HepG2 (cell line): Measurements from ENCODE around the gene CAPG. TPM values are rescaled to one million over a fixed set of nuclear protein-coding genes. Genes with fewer than 3 reads are reported as not detected.

Experiments used
- ATAC-seq: fragments of 200-7000 bp; cut with Tn5 transposase; 3 replicates; pipeline ENCODE4 v1.9.1; 2020; ENCODE audit warnings: mild to moderate bottlenecking, moderate library complexity
- BruUV-seq: library from RNA; stranded (reverse); fragments of 400-500 nt; replicated peaks from 2 replicates; lab custom pipeline; 2021; lab: Mats Ljungman, UMichigan
- CTCF ChIA-PET: fragments of 300-600 bp; formaldehyde crosslinking; extraction: SDS; loops from one replicate; lab custom pipeline; 2021; ENCODE audit warnings: low total read pairs, inconsistent platforms, low intra/inter-chr PET ratio; lab: Yijun Ruan, JAX
- POLR2A ChIA-PET: fragments of 350-600 bp; sonication (Branson Sonifier 250); formaldehyde crosslinking; loops from one replicate; lab custom pipeline; 2020; ENCODE audit warnings: antibody characterized with exemption, inconsistent platforms; lab: Yijun Ruan, JAX
- DNase-seq: peaks from one replicate; pipeline ENCODE4 v3.0.0-alpha.2; 2015; ENCODE audit warnings: low spot score
- FAIRE-seq: peaks from 3 replicates; lab custom pipeline; 2011; peaks lifted over from hg19 to GRCh38; lab: Jason Lieb, UNC
- H2AFZ ChIP-seq: one replicate; pipeline ENCODE4 v1.6.1; 2011; ENCODE audit warnings: low read length, inconsistent platforms
- H3K27ac ChIP-seq: fragments of 300-600 bp; 3 replicates; pipeline ENCODE4 v1.8.0; 2011; ENCODE audit warnings: mixed run types, mild to moderate bottlenecking, mixed read lengths, low read length, inconsistent platforms; ENCODE audit not compliant: insufficient read depth; ENCODE audit errors: extremely low read length
- H3K27me3 ChIP-seq, 2 experiments: fragments of 200-600 bp in 1 of 2; 2 replicates in 1 of 2; 3 replicates in 1 of 2; pipeline versions ENCODE4 v1.6.0 to v1.8.0; 2011; ENCODE audit warnings: low read length in 2 of 2, mild to moderate bottlenecking in 2 of 2, moderate library complexity in 2 of 2, inconsistent platforms in 1 of 2; ENCODE audit not compliant: insufficient read depth in 2 of 2, control insufficient read depth in 1 of 2
- H3K36me3 ChIP-seq, 2 experiments: fragments of 200-600 bp in 1 of 2; replicated peaks in 1 of 2; 2 replicates in 1 of 2; 3 replicates in 1 of 2; pipeline versions ENCODE4 v1.5.1 to v1.8.0; 2011; ENCODE audit warnings: low read length in 2 of 2, inconsistent platforms in 1 of 2; ENCODE audit not compliant: insufficient read depth in 2 of 2, control insufficient read depth in 1 of 2
- H3K4me1 ChIP-seq: 2 replicates; pipeline ENCODE4 v1.5.1; 2012; ENCODE audit warnings: low read length, inconsistent platforms; ENCODE audit not compliant: insufficient read depth
- H3K4me2 ChIP-seq: 2 replicates; pipeline ENCODE4 v1.6.0; 2011; ENCODE audit warnings: low read depth, low read length, inconsistent platforms
- H3K4me3 ChIP-seq, 3 experiments: fragments of 200-600 bp in 1 of 3; sonication (generic), shearing (Covaris generic) in 1 of 3; replicated peaks in 1 of 3; 2 replicates each; pipeline ENCODE4 v1.5.1; 2011 to 2016; ENCODE audit warnings: low read length in 3 of 3, inconsistent platforms in 2 of 3, low read depth in 2 of 3, mild to moderate bottlenecking in 2 of 3, control low read depth in 1 of 3, mixed read lengths in 1 of 3; ENCODE audit not compliant: insufficient read depth in 1 of 3
- H3K79me2 ChIP-seq: one replicate; pipeline ENCODE4 v1.6.1; 2011; ENCODE audit warnings: low read length, inconsistent platforms; ENCODE audit not compliant: insufficient read depth
- H3K9ac ChIP-seq: 2 replicates; pipeline ENCODE4 v1.6.0; 2011; ENCODE audit warnings: mild to moderate bottlenecking, low read depth, low read length, inconsistent platforms; ENCODE audit not compliant: insufficient read depth
- H3K9me3 ChIP-seq: 2 replicates; pipeline ENCODE4 v1.5.1; 2012; ENCODE audit warnings: mild to moderate bottlenecking, low read length
- H4K20me1 ChIP-seq: 2 replicates; pipeline ENCODE4 v1.6.0; 2011; ENCODE audit warnings: inconsistent platforms, mild to moderate bottlenecking, low read length, moderate library complexity; ENCODE audit not compliant: insufficient read depth
- EHMT2 ChIP-seq: fragments of 200-600 bp; sonication (generic); IDR thresholded peaks from 2 replicates; pipeline ENCODE4 v1.7.0; 2017; ENCODE audit warnings: antibody characterized with exemption, low read depth, low read length, borderline replicate concordance
- FOXJ3 ChIP-seq: sonication (generic); formaldehyde crosslinking; IDR thresholded peaks from 2 replicates; pipeline ENCODE4 v1.4.0; 2020; ENCODE audit warnings: missing genetic modification reagents, mild to moderate bottlenecking, borderline replicate concordance
- KDM6A ChIP-seq: IDR thresholded peaks from 2 replicates; pipeline ENCODE4 v1.6.1; 2016; ENCODE audit warnings: low read depth
- NFYB ChIP-seq: sonication (generic); formaldehyde crosslinking; IDR thresholded peaks from 2 replicates; pipeline ENCODE4 v1.4.0; 2020; ENCODE audit warnings: missing genetic modification reagents
- NR2F6 ChIP-seq, 2 experiments: IDR thresholded peaks; 2 replicates each; pipeline ENCODE4 v1.6.1; 2016; ENCODE audit warnings: antibody characterized with exemption in 1 of 2, mild to moderate bottlenecking in 1 of 2
- REXO4 ChIP-seq: sonication (generic); formaldehyde crosslinking; IDR thresholded peaks from 2 replicates; pipeline ENCODE4 v1.8.0; 2022; ENCODE audit warnings: missing genetic modification reagents, mild to moderate bottlenecking, borderline replicate concordance
- SMYD3 ChIP-seq: sonication (generic); formaldehyde crosslinking; IDR thresholded peaks from 2 replicates; pipeline ENCODE4 v1.8.1; 2023; ENCODE audit warnings: mild to moderate bottlenecking, missing genetic modification reagents
- SNRNP70 ChIP-seq: fragments of 200-400 bp; formaldehyde crosslinking; IDR thresholded peaks from 2 replicates; pipeline ENCODE4 v1.6.1; 2017; ENCODE audit warnings: mild to moderate bottlenecking, low read depth, low read length, moderate library complexity
- SPEN ChIP-seq: sonication (generic); formaldehyde crosslinking; IDR thresholded peaks from 2 replicates; pipeline ENCODE4 v1.5.1; 2020; ENCODE audit warnings: low read depth, mild to moderate bottlenecking, missing genetic modification reagents
- U2AF1 ChIP-seq: fragments of 200-400 bp; formaldehyde crosslinking; optimal IDR thresholded peaks from 2 replicates; pipeline ENCODE3; 2017; ENCODE audit warnings: mild to moderate bottlenecking, low read depth, low read length
- YEATS4 ChIP-seq: sonication (generic); formaldehyde crosslinking; IDR thresholded peaks from 2 replicates; pipeline ENCODE4 v1.4.0; 2020; ENCODE audit warnings: missing genetic modification reagents, borderline replicate concordance
- ZMAT5 ChIP-seq: sonication (generic); formaldehyde crosslinking; IDR thresholded peaks from 2 replicates; pipeline ENCODE4 v1.5.0; 2020; ENCODE audit warnings: mild to moderate bottlenecking, low read depth, missing genetic modification reagents, borderline replicate concordance
- ZNF430 ChIP-seq: sonication (generic); formaldehyde crosslinking; IDR thresholded peaks from 2 replicates; pipeline ENCODE4 v1.9.0; 2021; ENCODE audit warnings: mild to moderate bottlenecking, missing genetic modification reagents
- ZNF605 ChIP-seq: sonication (generic); formaldehyde crosslinking; IDR thresholded peaks from 2 replicates; pipeline ENCODE4 v1.8.0; 2022; ENCODE audit warnings: mild to moderate bottlenecking, missing genetic modification reagents
- ZNF792 ChIP-seq: IDR thresholded peaks from 2 replicates; pipeline ENCODE4 v1.6.1; 2016
- WGBS: methylation state at CpG from one replicate; pipeline ENCODE4 v1.1.6; 2017; ENCODE audit warnings: low lambda C conversion rate; 5-methylcytosine and 5-hydroxymethylcytosine counted together
- in situ Hi-C: cut with HindIII; loops from 2 replicates; pipeline ENCODE4 v1.10.0; 2017; ENCODE audit warnings: low pct_unique_long_range_greater_than_20kb; ENCODE audit not compliant: extremely low pct_ligation_motif_present
- intact Hi-C: fragments of 100-400 bp; cut with micrococcal nuclease; formaldehyde crosslinking; loops from one replicate; pipeline ENCODE4 v1.10.0; 2022; ENCODE audit not compliant: unreplicated experiment
- polyA plus RNA-seq, 8 experiments: library from polyadenylated mRNA; depleted of rRNA in 3 of 8; stranded (reverse) in 7 of 8; unstranded in 1 of 8; fragments of >200 nt; fragmentation: Illumina TruSeq in 4 of 8; extraction: Trizol in 4 of 8; gene quantifications; 2 replicates each; pipeline versions ENCODE4 v1.2.1 to v1.2.3, GENCODE V29; 2011 to 2016; ENCODE audit warnings: low read depth in 4 of 8, missing spikeins in 1 of 8, mixed read lengths in 1 of 8; ENCODE audit not compliant: insufficient read depth in 1 of 8
- total RNA-seq, 5 experiments: library from RNA; depleted of rRNA; stranded (reverse); fragments of >200 nt; fragmentation: Illumina TruSeq; extraction: Trizol; gene quantifications; 2 replicates each; pipeline ENCODE4 v1.2.3, GENCODE V29; 2016; ENCODE audit warnings: low read depth in 1 of 5
- TF ChIP-seq, protein P1 (sequence below): sonication (generic); formaldehyde crosslinking; conservative IDR thresholded peaks from 2 replicates; pipeline ENCODE4 v1.4.0; 2020; ENCODE audit warnings: missing genetic modification reagents
- TF ChIP-seq, protein P2 (sequence below): sonication (generic); formaldehyde crosslinking; IDR thresholded peaks from 2 replicates; pipeline ENCODE4 v1.4.0; 2020; ENCODE audit warnings: missing genetic modification reagents
- TF ChIP-seq, protein P3 (sequence below): sonication (generic); formaldehyde crosslinking; IDR thresholded peaks from 2 replicates; pipeline ENCODE4 v1.8.0; 2022; ENCODE audit warnings: missing genetic modification reagents, low read depth, mild to moderate bottlenecking, borderline replicate concordance

CAPG gene
- total and polyA plus RNA-seq, 2 of the 13 experiments (the other 11 are each of a cell fraction or from before 2014, with no cell fraction given) = 12.7 to 18.2 TPM

DNA sequence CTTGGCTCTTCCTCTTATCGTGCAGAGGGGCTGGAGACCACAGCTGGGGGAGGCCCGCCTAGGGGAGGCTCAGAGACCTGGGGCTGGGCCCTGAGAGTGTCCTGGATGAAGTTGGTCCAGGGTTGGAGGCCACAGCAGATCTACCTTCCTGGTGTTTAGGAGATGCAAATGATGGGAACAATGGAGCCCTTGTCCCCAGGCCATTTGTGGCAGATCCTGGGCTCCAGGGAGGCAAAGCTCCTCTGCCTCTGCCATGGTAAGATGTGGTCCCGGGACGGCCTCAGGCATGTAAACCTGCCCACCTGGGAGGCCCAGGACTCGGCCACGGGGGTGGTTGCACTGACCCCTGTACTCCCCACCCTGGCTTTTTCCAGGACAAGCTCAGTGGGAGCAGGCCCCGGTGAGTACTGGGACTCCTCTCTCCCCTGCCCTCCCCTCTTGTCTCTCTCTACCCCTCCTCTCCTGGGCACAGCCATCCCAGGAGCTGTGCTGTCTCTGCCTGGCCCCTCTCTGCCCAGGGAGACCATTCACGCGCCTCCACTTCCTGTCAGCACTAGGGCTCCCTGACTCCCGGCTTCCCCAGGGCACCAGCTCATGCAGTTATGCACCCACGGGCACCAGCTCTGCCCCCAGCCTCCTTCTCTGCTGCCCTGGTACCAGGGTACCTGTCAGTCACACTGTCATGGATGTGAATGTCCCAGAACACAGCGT, 19.2 kb upstream of the CAPG start (continued):
- TF ChIP-seq ZNF605 = 0 out of 2 replicates have a peak, but pooled peaks have one; percentile 29
- no peak for TF ChIP-seq SPEN (CRISPR knock-in tag)

GRCh38 chr2:85428343-85428881, 18.2 kb upstream of the CAPG start:
- FAIRE-seq (peak; percentile 39), ATAC-seq (no peak), DNase-seq (no peak)
- H3K4me2 ChIP-seq = no peak overlapping the region
- no peak overlapping the region for H3K4me3 ChIP-seq
- H3K36me3 ChIP-seq = no peaks in the 10 kb centered on the region
- peaks cover 7 to 43% of the 10 kb centered on the region in 2 experiments; a peak in 4 of 5 replicates for H3K27me3 ChIP-seq
- intact Hi-C loops = loop anchor here (2.0 kb wide), 1 partner anchor 78 kb away; no protein-coding TSS in a partner anchor
- WGBS = 35% methylated on average over 7 of the region's 7 CpGs
- no peak overlapping the region for H3K27ac ChIP-seq
- no peaks in the 10 kb centered on the region for H4K20me1 ChIP-seq
- POLR2A ChIA-PET = interaction anchor here (1.0 to 4.7 kb wide), 6 partner anchors 8 to 179 kb away, joined by 3 to 32 read pairs (median 5); partner anchors contain the start of genes MAT2A and SH2D6
- H3K79me2 ChIP-seq = no peaks in the 10 kb centered on the region
- CTCF ChIA-PET = no interaction called here
- BruUV-seq = no TSS peak
- H2AFZ ChIP-seq = no peak overlapping the region
- peaks cover 36% of the 10 kb centered on the region for H3K4me1 ChIP-seq
- no peaks in the 10 kb centered on the region for H3K9me3 ChIP-seq
- in situ Hi-C loops = no loop called here
- H3K9ac ChIP-seq = no peak overlapping the region
- TF ChIP-seq ZNF430 (CRISPR knock-in tag) (no peak), FOXJ3 (CRISPR knock-in tag) (no peak), REXO4 (CRISPR knock-in tag) (no peak), SNRNP70 (no peak), EHMT2 (no peak), KDM6A (CRISPR knock-in tag) (no peak), U2AF1 (no peak), ZNF792 (CRISPR knock-in tag) (no peak), SMYD3 (CRISPR knock-in tag) (no peak), ZMAT5 (CRISPR knock-in tag) (no peak), YEATS4 (CRISPR knock-in tag) (no peak), NFYB (CRISPR knock-in tag) (no peak), NR2F6 (IDR thresholded peaks at IDR 0.05) (no peak), NR2F6 (CRISPR knock-in tag; IDR thresholded peaks at IDR 0.05) (no peak)
- TF ChIP-seq, protein P1, sequence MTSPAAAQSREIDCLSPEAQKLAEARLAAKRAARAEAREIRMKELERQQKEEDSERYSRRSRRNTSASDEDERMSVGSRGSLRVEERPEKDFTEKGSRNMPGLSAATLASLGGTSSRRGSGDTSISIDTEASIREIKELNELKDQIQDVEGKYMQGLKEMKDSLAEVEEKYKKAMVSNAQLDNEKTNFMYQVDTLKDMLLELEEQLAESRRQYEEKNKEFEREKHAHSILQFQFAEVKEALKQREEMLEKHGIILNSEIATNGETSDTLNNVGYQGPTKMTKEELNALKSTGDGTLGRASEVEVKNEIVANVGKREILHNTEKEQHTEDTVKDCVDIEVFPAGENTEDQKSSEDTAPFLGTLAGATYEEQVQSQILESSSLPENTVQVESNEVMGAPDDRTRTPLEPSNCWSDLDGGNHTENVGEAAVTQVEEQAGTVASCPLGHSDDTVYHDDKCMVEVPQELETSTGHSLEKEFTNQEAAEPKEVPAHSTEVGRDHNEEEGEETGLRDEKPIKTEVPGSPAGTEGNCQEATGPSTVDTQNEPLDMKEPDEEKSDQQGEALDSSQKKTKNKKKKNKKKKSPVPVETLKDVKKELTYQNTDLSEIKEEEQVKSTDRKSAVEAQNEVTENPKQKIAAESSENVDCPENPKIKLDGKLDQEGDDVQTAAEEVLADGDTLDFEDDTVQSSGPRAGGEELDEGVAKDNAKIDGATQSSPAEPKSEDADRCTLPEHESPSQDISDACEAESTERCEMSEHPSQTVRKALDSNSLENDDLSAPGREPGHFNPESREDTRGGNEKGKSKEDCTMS = no peak
- TF ChIP-seq, protein P2, sequence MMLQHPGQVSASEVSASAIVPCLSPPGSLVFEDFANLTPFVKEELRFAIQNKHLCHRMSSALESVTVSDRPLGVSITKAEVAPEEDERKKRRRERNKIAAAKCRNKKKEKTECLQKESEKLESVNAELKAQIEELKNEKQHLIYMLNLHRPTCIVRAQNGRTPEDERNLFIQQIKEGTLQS (CRISPR knock-in tag) = no peak
- TF ChIP-seq, protein P3, sequence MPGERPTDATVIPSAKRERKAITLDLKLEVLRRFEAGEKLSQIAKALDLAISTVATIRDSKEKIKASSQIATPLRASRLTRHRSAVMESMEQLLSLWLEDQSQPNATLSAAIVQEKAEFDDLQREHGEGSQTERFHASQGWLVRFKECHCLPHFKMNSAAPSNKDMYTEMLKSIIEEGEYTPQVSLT (CRISPR knock-in tag) = no peak
